ENCODE results near the gene ADH1C. TPM values are rescaled to one million over a fixed set of nuclear protein-coding genes. Genes with fewer than 3 reads are reported as not detected.

The ADH1C gene
- total RNA-seq, 2 donors from 2014 or later, result 1.7 to 14.5 TPM

GRCh38 chr4:99341426-99341825 lies 11.1 kb downstream of the ADH1C start:
- no peaks in the 10 kb centered on the region for H3K9me3 ChIP-seq
- H3K27me3 ChIP-seq (replicated peaks; ENCODE audit: insufficient read depth), result no peaks in the 10 kb centered on the region
- WGBS, result 100% methylated on average over 1 of the region's 1 CpG
- no peak overlapping the region for H3K27ac ChIP-seq
- DNase-seq (ENCODE audit: low spot score), result no peak
- H3K36me3 ChIP-seq, result no peaks in the 10 kb centered on the region
- H3K4me1 ChIP-seq (replicated peaks), result no peaks in the 10 kb centered on the region
- intact Hi-C loops (cut with DNase I), result no loop called here
- TF ChIP-seq POLR2A (IDR thresholded peaks at IDR 0.05) (no peak), CTCF (IDR thresholded peaks at IDR 0.05) (no peak), POLR2AphosphoS5 (IDR thresholded peaks at IDR 0.05) (no peak)
- H3K4me3 ChIP-seq, result no peak overlapping the region

GRCh38 chr4:99339172-99339571 lies 13.4 kb downstream of the ADH1C start:
- no peak overlapping the region for H3K4me3 ChIP-seq
- TF ChIP-seq POLR2AphosphoS5 (IDR thresholded peaks at IDR 0.05) (no peak), CTCF (IDR thresholded peaks at IDR 0.05) (no peak), POLR2A (IDR thresholded peaks at IDR 0.05) (no peak)
- 93% methylated on average over 3 of the region's 3 CpGs for WGBS
- H3K36me3 ChIP-seq, result no peaks in the 10 kb centered on the region
- no peak overlapping the region for H3K27ac ChIP-seq
- no peak for DNase-seq (ENCODE audit: low spot score)
- no peaks in the 10 kb centered on the region for H3K27me3 ChIP-seq (replicated peaks; ENCODE audit: insufficient read depth)
- no peaks in the 10 kb centered on the region for H3K4me1 ChIP-seq (replicated peaks)
- no peaks in the 10 kb centered on the region for H3K9me3 ChIP-seq
- intact Hi-C loops (cut with DNase I), result no loop called here

- Histone ChIP-seq H3K27ac (no peak overlapping the region), H3K4me1 (replicated peaks) (no peaks in the 10 kb centered on the region), H3K4me3 (no peak overlapping the region), H3K9me3 (no peaks in the 10 kb centered on the region), H3K36me3 (no peaks in the 10 kb centered on the region), H3K27me3 (replicated peaks; ENCODE audit: insufficient read depth) (no peaks in the 10 kb centered on the region)
- intact Hi-C loops (cut with DNase I), result no loop called here
- 58% methylated on average over 4 of the region's 4 CpGs for WGBS
- no peak for TF ChIP-seq CTCF (IDR thresholded peaks at IDR 0.05)
- no peak for TF ChIP-seq POLR2AphosphoS5 (IDR thresholded peaks at IDR 0.05)
- no peak for TF ChIP-seq POLR2A (IDR thresholded peaks at IDR 0.05)
- no peak for DNase-seq (ENCODE audit: low spot score)
These were observed 16.0 kb downstream of the ADH1C start for GRCh38 chr4:99336553-99336952.

DNA sequence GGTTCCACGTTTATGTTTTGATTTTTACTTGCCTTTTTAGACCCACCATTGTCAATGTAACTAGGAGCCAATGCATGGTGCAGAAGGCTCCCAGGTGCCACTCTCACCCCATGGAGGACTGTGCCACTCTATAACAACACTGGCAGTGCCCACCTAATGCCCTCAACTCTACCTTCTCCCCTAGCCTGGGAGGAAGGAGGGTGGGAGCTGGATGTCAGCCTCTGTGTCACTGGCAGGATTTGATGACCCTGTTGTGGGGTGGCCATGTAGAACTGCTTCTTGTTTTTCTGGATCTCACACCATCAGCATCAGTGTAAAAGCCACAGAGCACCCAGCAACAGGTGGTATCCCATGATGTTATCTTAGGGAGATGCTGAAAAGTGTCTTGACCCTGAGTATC lies 17.7 kb downstream of the ADH1C start:
- no peak for DNase-seq (ENCODE audit: low spot score)
- H3K4me1 ChIP-seq (replicated peaks), result no peaks in the 10 kb centered on the region
- no peak for TF ChIP-seq POLR2A (IDR thresholded peaks at IDR 0.05)
- TF ChIP-seq CTCF (IDR thresholded peaks at IDR 0.05), result no peak
- no peak for TF ChIP-seq POLR2AphosphoS5 (IDR thresholded peaks at IDR 0.05)
- H3K9me3 ChIP-seq, result no peaks in the 10 kb centered on the region
- H3K27me3 ChIP-seq (replicated peaks; ENCODE audit: insufficient read depth), result no peaks in the 10 kb centered on the region
- H3K27ac ChIP-seq, result no peak overlapping the region
- no peaks in the 10 kb centered on the region for H3K36me3 ChIP-seq
- H3K4me3 ChIP-seq, result no peak overlapping the region
- WGBS, result 94% methylated on average over 1 of the region's 1 CpG
- intact Hi-C loops (cut with DNase I), result no loop called here

DNA sequence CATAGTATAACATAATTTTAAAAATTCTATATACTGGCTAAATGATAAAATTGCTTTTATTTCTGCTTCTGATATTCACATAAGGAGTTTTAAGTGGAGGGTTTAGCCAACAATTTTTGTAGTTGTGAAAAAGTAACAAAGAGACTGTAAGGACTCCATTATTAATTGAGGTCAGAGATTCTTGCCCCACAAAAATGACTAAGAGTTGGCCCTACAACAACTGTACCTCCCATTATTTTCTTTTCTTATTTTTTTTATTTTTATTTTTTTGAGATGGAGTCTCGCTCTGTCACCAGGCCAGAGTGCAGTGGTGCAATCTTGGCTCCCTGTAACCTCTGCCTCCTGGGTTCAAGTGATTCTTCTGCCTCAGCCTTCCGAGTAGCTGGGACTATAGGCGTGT lies 21.9 kb downstream of the ADH1C start:
- no peaks in the 10 kb centered on the region for H3K4me1 ChIP-seq (replicated peaks)
- no peak for TF ChIP-seq CTCF (IDR thresholded peaks at IDR 0.05)
- no peak for TF ChIP-seq POLR2AphosphoS5 (IDR thresholded peaks at IDR 0.05)
- no peak for TF ChIP-seq POLR2A (IDR thresholded peaks at IDR 0.05)
- H3K9me3 ChIP-seq, result no peaks in the 10 kb centered on the region
- no peaks in the 10 kb centered on the region for H3K27me3 ChIP-seq (replicated peaks; ENCODE audit: insufficient read depth)
- 85% methylated on average over 3 of the region's 3 CpGs for WGBS
- H3K36me3 ChIP-seq, result no peaks in the 10 kb centered on the region
- H3K4me3 ChIP-seq, result no peak overlapping the region
- H3K27ac ChIP-seq, result no peak overlapping the region
- intact Hi-C loops (cut with DNase I), result no loop called here
- no peak for DNase-seq (ENCODE audit: low spot score)

All from prostate gland (tissue), 2 donors.